Gastrocnemius medialis (tissue), 4 donors: Measurements from ENCODE around the gene SUMO3. TPM values are rescaled to one million over a fixed set of nuclear protein-coding genes. Genes with fewer than 3 reads are reported as not detected.

ENCODE experiments used
- ATAC-seq, 2 donors: fragments of 150-250 bp; one replicate each; pipeline ENCODE4 v1.9.1; 2016
- DNase-seq, 2 donors: peaks; one replicate each; pipeline ENCODE4 v3.0.0-alpha.2; 2019
- H3K27ac ChIP-seq, 4 donors: fragments of 200-600 bp; sonication (generic); 1 replicate in 1 of 4; 2 replicates in 3 of 4; pipeline ENCODE4 v1.5.1; 2016 to 2018; ENCODE audit warnings: mild to moderate bottlenecking in 2 of 4, moderate library complexity in 1 of 4
- H3K27me3 ChIP-seq, 3 donors: fragments of 200-600 bp; sonication (generic) in 2 of 3; 1 replicate in 1 of 3; 2 replicates in 2 of 3; pipeline versions ENCODE4 v1.5.1 to v1.6.0; 2016 to 2019; ENCODE audit warnings: mild to moderate bottlenecking in 1 of 3, moderate library complexity in 1 of 3
- H3K36me3 ChIP-seq, 2 donors: fragments of 200-600 bp; sonication (generic) in 1 of 2; one replicate each; pipeline ENCODE4 v1.5.1; 2017 to 2018
- H3K4me1 ChIP-seq, 2 donors: fragments of 200-600 bp; sonication (generic) in 1 of 2; one replicate each; pipeline ENCODE4 v1.5.1; 2016 to 2017; ENCODE audit warnings: mild to moderate bottlenecking in 2 of 2
- H3K4me3 ChIP-seq, 4 donors: fragments of 200-600 bp; sonication (generic) in 3 of 4; 1 replicate in 1 of 4; 2 replicates in 3 of 4; pipeline ENCODE4 v1.5.1; 2016 to 2019; ENCODE audit warnings: mild to moderate bottlenecking in 2 of 4
- H3K9me3 ChIP-seq, 3 donors: fragments of 200-600 bp; sonication (generic) in 2 of 3; 1 replicate in 1 of 3; 2 replicates in 2 of 3; pipeline ENCODE4 v1.5.1; 2016 to 2019
- CTCF ChIP-seq, 5 experiments: fragments of 450-650 bp in 3 of 5; fragments of 200-600 bp in 2 of 5; sonication (generic) in 2 of 5; IDR thresholded peaks in 4 of 5; conservative IDR thresholded peaks in 1 of 5; 1 replicate in 4 of 5; 2 replicates in 1 of 5; pipeline ENCODE4 v1.5.1; 2016 to 2019; ENCODE audit warnings: antibody characterized with exemption in 5 of 5, mild to moderate bottlenecking in 3 of 5, moderate library complexity in 3 of 5
- POLR2A ChIP-seq, 2 donors: fragments of 450-650 bp; IDR thresholded peaks; one replicate each; pipeline ENCODE4 v1.6.1; 2017; ENCODE audit warnings: antibody characterized with exemption in 2 of 2, mild to moderate bottlenecking in 2 of 2, moderate library complexity in 2 of 2
- in situ Hi-C, 4 donors: fragments of 200-750 bp; cut with MboI; loops; one replicate each; pipeline versions ENCODE4 v1.15.0 to v1.8.0; 2017; ENCODE audit warnings: low sequenced_read_pairs in 4 of 4
- intact Hi-C: fragments of 100-400 bp; cut with DNase I; formaldehyde crosslinking; loops from one replicate; pipeline ENCODE4 v1.15.1; 2023; ENCODE audit warnings: low total_unique reads
- total RNA-seq, 4 donors: library from RNA; depleted of rRNA; stranded (reverse); fragments of >200 nt; gene quantifications; one replicate each; pipeline versions ENCODE4 v1.1.0 to v1.2.3, GENCODE V29; 2016

The SUMO3 gene
- total RNA-seq, 4 donors from 2014 or later: 49.0 to 85.9 (median 63.7) TPM

GRCh38 chr21:44803651-44804050, 14.2 kb downstream of the SUMO3 start:
- Histone ChIP-seq H3K9me3 (no peaks in the 10 kb centered on the region), H3K36me3 (peaks cover 0 to 36% of the 10 kb centered on the region in 2 donors), H3K27ac (no peak overlapping the region), H3K4me1 (peaks cover 23 to 39% of the 10 kb centered on the region in 2 donors), H3K4me3 (no peak overlapping the region), H3K27me3 (no peaks in the 10 kb centered on the region)
- no peak for TF ChIP-seq POLR2A (IDR thresholded peaks at IDR 0.05)
- TF ChIP-seq CTCF (IDR thresholded peaks at IDR 0.05 in 4 of 5, conservative IDR thresholded peaks at IDR 0.05 in 1 of 5): no peak
- DNase-seq (no peak), ATAC-seq (no peak)
- intact Hi-C loops: loop anchor here (10.0 kb wide), 1 partner anchor 331 kb away; no protein-coding TSS in a partner anchor
- in situ Hi-C loops: no loop called here

DNA sequence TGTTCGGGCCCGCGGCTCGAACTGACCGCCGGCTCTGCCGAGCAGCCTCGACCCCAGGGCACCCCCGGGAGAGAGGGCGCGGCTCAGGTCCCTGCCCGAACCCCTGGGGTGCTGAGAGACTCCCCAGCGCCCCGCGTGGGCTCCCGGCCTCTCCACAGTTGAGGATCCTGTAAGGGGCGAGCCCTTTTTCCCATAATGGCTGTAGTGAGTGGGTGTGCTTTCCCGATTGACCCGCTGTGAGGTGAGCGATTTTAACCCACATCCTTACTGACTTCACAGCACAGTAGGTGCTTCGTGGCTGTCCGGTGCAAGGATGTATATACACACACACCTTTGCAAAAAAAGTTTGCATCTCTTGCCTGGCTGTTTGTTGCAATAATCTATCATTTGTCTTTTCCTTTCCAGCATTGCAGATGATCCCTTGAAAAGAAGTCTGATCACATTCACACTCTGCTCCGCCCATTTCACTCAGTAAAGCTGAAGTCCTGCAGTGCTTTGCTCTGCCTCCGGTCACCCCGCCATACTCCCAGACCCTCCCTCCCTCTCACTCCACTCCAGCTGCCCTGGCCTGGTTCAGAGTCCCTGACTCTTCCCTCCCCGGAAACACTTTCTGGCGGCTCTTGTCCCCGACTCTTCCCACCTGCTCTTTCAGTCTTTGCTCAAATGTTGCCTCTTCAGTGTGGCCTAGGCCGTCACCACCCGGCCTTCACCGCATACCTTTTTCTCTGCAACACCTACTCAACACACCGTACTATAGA, 15.3 kb downstream of the SUMO3 start:
- Histone ChIP-seq H3K4me3 (peak overlapping the region; percentile 80 to 91 (median 89)), H3K4me1 (peaks cover 23 to 39% of the 10 kb centered on the region in 2 donors), H3K27ac (peak overlapping the region; percentile 86 to 95 (median 90)), H3K9me3 (no peaks in the 10 kb centered on the region), H3K27me3 (no peaks in the 10 kb centered on the region), H3K36me3 (peaks cover 0 to 27% of the 10 kb centered on the region in 2 donors)
- intact Hi-C loops (loop anchor here (1.0 to 10.0 kb wide), 2 partner anchors 15 to 332 kb away; no protein-coding TSS in a partner anchor), in situ Hi-C loops (no loop called here)
- no peak for TF ChIP-seq POLR2A (IDR thresholded peaks at IDR 0.05)
- no peak for TF ChIP-seq CTCF (IDR thresholded peaks at IDR 0.05 in 4 of 5, conservative IDR thresholded peaks at IDR 0.05 in 1 of 5)
- ATAC-seq: no peak
- DNase-seq: no peak

DNA sequence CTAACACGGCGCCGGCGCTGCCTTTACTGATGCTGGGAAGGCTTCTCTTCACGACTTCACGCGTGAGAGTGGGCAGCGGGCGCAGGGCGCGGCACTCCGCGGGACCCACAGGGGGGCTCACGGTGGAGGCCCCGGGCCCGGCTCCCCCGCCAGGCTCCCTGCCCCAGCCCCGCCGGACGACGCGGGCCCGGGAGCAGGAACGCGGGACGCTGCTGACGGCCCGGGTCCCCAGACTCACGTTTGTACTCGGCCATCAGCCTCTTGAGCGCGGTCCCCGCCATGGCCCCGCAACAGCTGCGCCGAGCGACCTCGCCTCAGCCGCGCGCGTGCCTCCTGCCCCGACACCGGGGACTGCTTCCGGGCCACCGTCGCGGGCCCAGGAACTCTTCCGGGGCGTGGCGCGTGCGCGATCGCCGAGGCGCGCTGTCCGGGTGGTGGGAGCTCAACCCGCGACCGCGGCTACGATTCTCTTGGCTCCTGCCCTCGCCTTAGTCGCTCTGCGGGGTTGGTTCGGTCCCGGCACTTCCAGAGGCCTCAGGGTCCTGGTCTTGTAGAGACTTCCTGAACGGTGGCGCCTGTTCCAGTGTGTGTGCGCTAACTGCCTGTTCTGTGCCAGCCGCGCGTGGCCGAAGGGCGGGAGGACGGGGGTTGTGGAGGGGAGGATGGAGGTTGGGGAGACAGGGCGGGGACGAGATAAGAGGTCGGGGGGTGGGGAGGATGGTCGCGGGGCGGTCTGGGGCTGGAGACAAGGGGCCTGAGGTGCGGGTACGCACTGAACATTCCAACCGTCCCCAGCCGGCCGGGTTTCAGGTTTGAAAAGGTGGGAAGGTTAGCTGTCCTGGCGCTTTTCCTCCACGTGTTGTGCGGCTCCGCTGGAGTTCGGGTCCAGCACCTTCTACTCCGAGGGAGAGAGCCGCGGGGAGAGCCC, 16.1 kb downstream of the SUMO3 start, which contains the start of gene UBE2G2:
Gene UBE2G2, minus strand, starts transcription at position 353 of the 928 bp plus-strand sequence. Its CDS starts 72 bp downstream, at position 281.
- intact Hi-C loops: loop anchor here (1.0 to 10.0 kb wide), 4 partner anchors 16 to 333 kb away; no protein-coding TSS in a partner anchor
- Histone ChIP-seq H3K4me1 (peaks cover 23 to 39% of the 10 kb centered on the region in 2 donors), H3K9me3 (no peaks in the 10 kb centered on the region), H3K36me3 (peaks cover 0 to 19% of the 10 kb centered on the region in 2 donors), H3K27me3 (no peaks in the 10 kb centered on the region), H3K27ac (peak within 1 kb of the TSS; percentile 86 to 95 (median 90)), H3K4me3 (peak within 1 kb of the TSS; percentile 80 to 91 (median 89))
- peak; percentile 91 to 92 for ATAC-seq
- in situ Hi-C loops: no loop called here
- DNase-seq: peak; percentile 59 to 74
- TF ChIP-seq CTCF (IDR thresholded peaks at IDR 0.05 in 4 of 5, conservative IDR thresholded peaks at IDR 0.05 in 1 of 5) (no peak), POLR2A (IDR thresholded peaks at IDR 0.05) (peak; percentile 87 to 91)

GRCh38 chr21:44800971-44801467, 16.8 kb downstream of the SUMO3 start:
- no peaks in the 10 kb centered on the region for H3K9me3 ChIP-seq
- DNase-seq (no peak), ATAC-seq (peak; percentile 77 to 85)
- intact Hi-C loops (loop anchor here (1.0 to 10.0 kb wide), 3 partner anchors 74 to 334 kb away; no protein-coding TSS in a partner anchor), in situ Hi-C loops (no loop called here)
- no peaks in the 10 kb centered on the region for H3K27me3 ChIP-seq
- H3K36me3 ChIP-seq: peaks cover 0 to 11% of the 10 kb centered on the region in 2 donors
- H3K4me3 ChIP-seq: peak overlapping the region; percentile 80 to 91 (median 89)
- H3K4me1 ChIP-seq: peaks cover 24 to 42% of the 10 kb centered on the region in 2 donors
- H3K27ac ChIP-seq: peak overlapping the region; percentile 86 to 95 (median 90)
- TF ChIP-seq POLR2A (IDR thresholded peaks at IDR 0.05) (no peak), CTCF (IDR thresholded peaks at IDR 0.05 in 4 of 5, conservative IDR thresholded peaks at IDR 0.05 in 1 of 5) (peak in 3 of 5 experiments; percentile 38 to 53 (median 42))
